GM18526 (cell line): Measurements from ENCODE around the gene GMDS.

Source experiments
- POLR2A ChIP-seq: IDR thresholded peaks from 3 replicates; pipeline ENCODE4 v1.6.1; 2011; ENCODE audit not compliant: insufficient read length; ENCODE audit errors: extremely low read depth

The GMDS gene

DNA sequence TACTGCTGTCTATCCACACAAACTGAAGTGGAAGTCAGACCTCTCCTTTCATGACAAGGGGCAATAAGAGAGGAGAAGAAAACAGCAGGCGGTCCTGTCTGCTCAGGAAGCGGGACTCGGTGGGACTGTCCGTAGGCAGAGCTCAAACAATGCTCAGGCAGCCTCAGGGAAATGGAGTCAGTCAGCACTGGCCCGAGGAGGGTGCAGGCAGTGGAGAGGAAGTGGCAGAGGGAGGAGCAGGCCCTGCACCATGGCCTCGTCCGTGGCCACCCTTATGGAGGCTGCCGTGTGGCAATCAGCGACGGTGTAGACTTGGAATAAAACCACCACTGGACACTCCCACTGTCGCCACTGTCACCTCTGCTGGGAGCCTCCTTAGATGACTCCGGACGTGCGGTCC is 616.1 kb downstream of the GMDS start:
- no peak for TF ChIP-seq POLR2A

DNA sequence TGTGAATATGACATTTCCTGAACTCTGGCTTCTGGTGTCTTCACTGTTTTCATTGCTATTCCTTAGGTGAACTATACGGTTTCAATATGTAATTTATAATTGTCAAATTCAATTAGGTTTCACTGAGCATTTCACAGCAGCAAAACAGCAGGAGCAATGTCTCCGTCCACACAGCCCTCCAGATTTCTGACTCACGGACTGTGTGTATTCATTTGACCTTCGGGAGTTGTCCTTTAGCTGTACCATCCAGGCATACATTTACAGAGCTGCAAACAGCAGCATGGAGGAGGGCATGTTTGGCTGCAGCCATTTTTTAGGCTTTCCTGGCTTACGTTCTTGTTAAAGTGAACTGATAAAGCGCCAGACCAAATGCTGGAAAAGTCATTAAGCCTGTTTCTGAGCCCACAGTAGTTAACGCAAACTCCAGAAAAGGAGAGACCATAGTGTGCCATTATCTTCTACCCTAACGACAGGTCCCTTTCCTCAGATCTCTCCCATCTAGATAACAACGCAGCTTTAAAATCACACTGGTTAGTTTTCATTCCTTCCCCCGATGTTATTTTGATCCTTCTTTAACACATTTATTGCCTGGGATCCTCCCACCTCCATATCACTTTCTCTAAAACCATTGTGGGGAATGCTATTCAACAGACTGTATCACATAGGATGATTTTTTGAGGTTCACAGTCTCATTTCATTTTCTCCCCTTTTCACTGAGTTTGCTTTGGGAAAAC is 617.4 kb downstream of the GMDS start:
- TF ChIP-seq POLR2A = no peak

DNA sequence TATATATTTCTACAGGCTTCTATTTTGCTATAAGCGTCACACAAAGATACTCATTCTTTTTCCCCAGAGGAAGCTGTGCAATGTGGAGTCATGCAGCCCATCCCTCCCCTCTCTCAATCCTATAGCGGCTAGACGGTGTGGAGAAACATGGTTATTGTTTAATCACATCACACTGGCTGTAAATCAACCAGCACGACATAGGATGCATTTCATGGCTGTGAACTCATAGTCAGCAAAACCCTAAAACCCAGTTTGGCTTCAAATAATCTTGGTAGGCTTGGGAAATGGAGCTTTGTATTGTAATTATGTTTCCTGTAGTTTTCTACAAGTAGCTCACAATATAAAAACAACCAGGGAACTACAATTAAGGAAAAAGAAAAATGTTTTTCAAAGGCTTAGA is 618.9 kb downstream of the GMDS start:
- TF ChIP-seq POLR2A = no peak

DNA sequence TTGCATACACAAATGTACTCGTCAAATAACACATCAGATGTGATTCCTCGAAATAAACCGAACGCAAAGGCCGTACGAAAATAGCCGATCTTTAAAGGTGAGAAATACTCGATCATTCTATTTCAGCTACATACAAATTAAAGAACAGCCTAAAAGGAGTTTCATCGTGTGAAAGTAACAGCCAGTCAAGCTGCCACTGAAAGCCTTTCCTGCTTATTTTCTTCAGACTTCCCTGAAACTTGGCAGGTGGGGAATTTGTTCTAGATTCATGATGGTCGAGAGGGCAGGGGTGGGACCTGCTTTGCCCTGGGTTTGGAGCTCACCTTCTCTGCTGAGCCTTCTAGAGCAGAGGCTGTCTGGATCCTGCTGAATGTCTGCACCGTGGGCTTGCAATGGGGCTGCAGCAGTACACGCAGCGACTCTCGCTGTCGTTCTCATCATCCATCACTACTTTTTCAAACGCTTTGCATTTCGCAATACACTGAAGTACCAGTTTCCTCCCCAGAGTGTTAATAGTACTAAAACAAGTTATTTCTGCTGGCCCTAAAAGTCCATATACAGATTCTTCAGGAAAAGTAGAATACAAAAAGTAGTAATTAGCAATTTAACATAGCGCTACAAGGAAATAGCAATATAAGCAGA is 619.5 kb downstream of the GMDS start:
- TF ChIP-seq POLR2A = no peak

DNA sequence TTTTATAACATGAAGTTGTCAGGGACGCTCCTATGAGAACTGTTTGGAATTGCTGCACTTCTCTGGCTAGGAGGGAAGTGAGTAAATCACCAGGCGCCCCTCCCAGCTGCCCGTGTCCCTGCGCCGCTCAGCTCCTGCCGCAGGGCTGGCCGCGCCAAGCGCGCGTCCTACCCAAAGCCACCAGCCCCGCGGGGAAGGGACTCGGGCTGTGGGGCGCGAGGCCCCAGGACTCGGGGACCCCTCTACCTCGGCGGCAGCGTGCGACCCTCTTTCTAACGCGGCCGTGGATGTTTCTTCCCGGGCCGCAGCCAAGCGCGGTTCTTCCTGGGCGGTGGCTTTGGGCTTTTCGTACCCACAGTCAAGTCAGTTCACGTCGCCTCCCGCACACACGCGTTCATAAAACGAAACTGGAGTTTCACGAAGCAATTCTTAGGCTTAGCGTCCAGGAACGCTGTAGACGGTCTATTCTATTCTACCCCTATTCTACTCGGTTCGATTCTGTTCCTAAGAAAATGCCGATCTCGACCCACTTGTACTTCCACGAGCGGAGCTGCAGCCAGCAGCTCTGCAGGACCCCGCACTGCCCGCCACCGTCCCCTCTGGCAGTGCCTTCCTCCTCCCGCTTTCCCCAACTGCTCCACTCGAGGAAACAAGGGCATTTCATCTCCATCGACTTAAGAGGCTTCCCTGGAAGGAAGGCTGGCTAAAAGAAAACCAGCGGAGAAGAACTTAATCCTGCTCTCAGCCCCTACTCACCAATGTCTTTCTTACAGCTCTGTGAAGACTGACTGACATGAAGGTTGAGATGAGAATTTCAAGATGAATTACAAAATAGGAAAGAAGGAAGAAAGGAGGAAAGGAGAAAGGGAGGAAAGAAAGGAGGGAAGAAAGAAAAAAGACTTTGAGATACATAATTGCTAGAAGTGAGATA is 620.3 kb downstream of the GMDS start:
- TF ChIP-seq POLR2A = no peak

DNA sequence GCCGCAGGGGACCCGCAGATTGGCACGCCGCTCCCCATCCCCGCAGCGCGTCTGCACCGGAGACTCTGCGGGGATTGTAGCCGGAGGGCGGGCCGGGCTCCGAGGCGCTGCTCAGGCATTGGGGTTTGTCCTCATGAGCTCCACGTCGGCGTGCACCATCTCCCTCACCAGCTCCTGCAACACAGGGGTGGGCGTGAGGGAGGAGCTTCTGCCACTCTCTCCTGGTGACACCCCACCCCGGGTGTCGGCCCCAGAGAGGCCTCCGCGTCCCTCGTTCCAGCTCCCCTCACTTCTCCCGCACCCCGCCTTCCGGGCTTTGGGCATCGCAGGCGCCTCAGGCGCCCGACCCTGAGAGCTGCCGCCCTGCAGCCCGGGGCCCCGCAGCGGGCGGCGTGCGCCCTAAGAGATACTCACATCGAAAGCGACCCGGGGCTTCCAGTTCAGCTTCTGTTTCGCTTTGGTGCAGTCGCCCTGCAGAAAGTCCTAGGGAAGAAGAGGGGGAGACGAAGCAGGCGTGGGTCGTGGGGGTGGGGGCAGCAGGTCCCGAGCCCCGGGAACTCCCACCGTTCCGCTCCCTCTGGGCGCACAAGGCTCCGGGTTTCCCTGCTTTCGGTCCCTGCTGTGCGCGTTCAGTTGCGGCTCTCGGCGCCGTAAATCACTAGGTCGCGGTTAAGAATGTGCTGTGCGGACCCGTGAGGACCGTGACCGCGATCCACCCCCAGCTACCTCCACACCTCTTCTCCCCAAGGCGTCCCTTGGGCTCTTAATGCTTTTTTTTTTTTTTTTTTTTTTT is 621.2 kb downstream of the GMDS start:
- no peak for TF ChIP-seq POLR2A

DNA sequence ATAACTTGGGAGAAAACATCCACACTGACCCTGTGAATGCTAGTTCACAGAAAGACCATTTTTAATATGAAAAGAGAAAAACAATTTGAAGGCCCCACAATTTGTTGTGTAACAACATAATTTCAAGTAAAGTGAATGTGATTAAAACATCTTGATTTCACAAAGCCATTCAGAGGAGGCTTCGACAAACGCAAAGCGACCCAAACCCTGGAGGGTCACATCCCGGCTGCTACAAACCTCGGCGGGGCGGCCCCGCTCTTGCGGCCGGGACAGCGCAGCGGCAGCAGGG is 621.7 kb downstream of the GMDS start:
- no peak for TF ChIP-seq POLR2A

DNA sequence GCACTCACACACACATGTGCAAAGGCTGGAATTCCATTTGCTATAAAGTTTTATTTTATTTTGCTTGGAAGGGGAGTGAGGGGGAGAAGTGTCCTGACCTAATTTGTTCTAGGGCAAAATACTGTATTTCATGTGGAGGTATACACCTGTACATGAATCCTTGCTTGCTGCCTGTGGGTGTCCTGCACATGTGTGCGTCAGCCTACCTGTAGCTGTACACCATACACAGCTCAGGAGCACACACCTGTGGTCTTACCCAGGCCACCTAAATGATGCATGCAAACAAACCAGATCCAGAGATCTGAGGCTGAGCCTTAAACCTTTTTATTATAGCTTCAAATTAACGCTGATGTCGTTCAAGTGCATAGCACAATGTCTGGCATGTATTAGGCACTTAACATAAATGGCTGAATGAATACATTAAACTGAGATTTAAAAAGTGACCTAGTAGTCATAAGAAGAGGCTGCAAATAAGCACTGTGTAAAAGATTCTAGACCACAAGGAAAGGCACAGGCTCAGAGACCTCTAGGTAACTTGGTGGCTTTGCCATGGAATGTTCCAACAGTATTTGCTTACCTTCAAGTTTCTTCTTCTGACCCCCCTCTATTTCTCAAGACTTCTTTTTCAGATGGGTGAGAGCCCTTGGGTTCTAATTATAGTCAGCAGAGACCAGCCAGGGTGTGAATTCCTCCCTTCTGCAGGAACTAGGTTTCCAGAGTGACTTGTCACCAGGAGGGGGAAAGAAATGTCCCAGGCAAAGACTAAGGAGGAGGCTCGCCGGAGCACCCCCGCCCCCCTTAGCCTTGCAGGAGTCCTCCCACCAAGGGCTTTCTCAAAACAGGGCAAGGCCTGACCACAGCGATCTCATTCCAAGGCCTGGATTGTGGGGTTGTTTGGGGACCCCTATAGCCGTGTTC is 622.3 kb downstream of the GMDS start:
- TF ChIP-seq POLR2A = no peak

DNA sequence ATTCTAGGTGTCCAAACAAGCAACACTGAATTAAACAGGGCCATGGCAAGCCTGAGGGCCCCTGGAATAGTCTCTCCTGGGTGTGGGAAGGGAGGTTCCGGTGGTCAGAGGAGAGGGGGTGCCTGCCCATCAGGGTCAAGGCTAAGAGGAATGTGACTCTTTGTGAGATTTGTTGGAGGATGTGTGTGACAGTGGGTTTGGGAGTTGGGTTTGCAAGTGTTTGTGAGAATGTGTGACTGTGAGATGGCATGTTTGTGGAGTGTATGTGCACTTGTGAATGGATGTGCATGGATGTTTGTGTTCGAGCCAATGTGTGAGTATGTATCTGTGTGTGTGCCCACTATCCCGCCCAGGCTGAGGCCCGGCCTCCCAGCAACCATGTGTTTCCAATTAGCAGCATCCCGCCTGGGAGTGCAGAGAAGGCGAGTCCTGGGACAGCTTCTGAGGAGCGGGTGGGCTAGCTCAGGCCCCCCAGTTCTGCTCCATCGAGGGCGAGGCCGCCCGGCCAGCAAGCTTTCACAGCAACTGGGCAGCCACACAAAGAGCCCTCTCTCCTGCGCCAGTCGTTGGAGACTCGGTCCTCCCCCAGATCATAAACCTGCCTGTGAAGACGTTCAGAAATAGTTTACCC is 623.1 kb downstream of the GMDS start:
- TF ChIP-seq POLR2A = no peak

DNA sequence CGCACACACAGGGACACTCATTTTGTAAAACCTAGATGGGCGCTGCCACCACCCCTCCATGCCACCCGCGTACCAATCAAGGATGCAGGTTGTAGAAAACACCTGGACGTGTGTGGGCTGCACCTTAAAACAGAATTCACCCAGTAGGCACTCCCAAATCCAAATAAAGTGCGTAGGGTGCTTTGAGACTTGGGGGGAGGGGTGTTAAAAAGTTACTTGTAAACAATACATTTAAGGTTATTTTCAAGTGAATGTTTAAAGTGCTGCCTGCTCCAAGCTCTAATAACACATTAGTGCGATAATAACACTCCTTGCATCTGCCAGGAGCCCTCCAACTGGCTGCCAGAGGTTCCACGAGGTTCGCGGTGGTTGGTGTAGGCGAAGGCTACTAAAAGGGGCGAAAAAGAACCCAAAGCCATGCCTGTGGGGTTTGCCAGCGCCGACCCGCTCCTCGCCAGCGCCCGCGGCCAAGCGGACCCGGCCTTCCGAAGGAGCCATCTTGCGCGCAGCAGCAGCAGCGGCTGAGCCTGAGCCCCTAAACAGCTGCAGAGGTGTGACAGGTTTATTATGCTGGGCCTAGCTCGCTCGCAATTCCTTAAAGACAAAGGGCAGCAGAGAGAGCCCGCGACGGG is 624.2 kb downstream of the GMDS start:
- TF ChIP-seq POLR2A = no peak

DNA sequence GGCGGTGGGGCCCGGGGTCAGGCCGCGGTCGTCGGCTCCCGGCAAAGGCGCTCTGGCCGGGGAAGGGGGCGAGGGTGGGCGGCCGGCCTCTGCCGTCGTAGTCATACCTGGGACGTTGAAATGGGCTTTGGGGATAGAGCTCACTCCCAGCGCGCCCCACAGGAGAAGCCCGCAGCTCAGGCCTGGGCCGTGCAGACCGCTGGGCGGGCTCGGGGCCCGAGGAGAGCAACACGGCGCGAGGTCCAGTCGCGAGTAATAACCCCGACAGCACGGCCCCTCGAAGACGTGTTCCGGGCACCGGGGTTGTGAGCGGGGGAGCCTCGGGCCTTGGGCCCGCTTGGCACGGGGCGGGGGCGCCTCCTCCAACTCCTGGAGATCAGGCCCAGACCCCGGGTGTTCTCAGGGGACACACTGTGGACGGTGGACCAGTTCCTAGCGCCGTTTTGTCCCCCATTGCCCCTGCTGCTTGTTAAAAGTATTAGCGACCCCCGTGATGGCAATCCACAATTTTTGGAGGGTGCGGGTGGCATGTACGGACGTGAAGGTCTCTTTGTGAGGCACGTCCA is 624.8 kb downstream of the GMDS start:
- no peak for TF ChIP-seq POLR2A

DNA sequence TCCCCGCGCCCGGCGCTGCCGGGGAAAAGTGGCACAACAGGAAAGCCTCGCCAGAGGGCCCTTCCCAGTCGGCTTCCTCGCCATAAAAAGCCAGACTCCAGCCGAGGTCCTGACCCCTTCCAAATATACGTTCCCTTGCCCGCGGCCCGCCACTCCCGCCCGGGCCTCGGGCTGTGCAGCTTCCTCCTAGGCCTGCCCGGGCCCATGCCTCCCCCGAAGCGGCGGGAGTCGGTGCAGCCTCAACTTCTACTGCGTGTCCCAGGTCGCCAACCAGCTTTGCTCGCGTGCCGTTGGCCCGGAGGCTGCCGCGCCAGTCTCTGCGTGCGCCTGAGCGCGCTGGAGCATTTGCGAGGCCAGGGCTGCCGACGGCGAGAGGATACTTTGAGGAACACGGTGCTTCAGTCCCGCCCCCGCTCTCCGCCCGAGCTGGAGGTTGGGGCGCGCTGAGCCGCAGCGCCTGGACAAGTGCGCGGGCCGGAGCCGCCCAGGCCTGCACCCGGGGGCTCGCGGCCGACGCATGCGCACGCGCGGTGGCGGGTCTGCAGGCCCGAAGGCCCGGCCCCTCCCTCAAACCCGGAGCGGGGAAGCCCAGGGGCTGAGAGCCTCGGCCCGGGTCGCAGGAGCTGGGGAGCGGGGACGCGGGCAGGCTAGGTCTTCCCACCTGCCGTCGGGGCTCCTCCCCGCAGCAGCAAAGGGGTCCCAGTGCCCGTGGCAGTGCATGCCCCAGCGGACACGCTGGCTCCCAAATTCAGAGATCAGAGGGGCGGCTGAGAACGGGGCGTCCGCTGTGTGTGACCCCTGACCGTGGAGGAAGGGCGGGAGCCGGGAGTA is 625.5 kb downstream of the GMDS start:
- TF ChIP-seq POLR2A = no peak
